ENCODE data around the gene PZP. TPM values are rescaled to one million over a fixed set of nuclear protein-coding genes. Genes with fewer than 3 reads are reported as not detected.
"Not testable (repeated sequence)": the region's sequence is repeated elsewhere in the genome, so short reads cannot be mapped to it uniquely, and the experiment has no call there.

PZP gene
- total RNA-seq, 4 donors from 2014 or later: not detected

- no peaks in the 10 kb centered on the region for H3K4me1 ChIP-seq
- intact Hi-C loops (cut with DNase I): no loop called here
- no peak for DNase-seq
- no peak overlapping the region for H3K27ac ChIP-seq
- no peaks in the 10 kb centered on the region for H3K27me3 ChIP-seq
- H3K9me3 ChIP-seq: no peaks in the 10 kb centered on the region
- no peak overlapping the region for H3K4me3 ChIP-seq (replicated peaks in 1 of 3)
- no peaks in the 10 kb centered on the region for H3K36me3 ChIP-seq
- TF ChIP-seq POLR2A (IDR thresholded peaks at IDR 0.05) (no peak), CTCF (IDR thresholded peaks at IDR 0.05) (no peak)
Measured at GRCh38 chr12:9198012-9198411, 10.2 kb downstream of the PZP start.

GRCh38 chr12:9184276-9184675 is 23.9 kb downstream of the PZP start:
- Histone ChIP-seq H3K4me3 (replicated peaks in 1 of 3) (no peak overlapping the region), H3K9me3 (no peaks in the 10 kb centered on the region), H3K27me3 (no peaks in the 10 kb centered on the region), H3K36me3 (no peaks in the 10 kb centered on the region), H3K27ac (no peak overlapping the region), H3K4me1 (no peaks in the 10 kb centered on the region)
- 86 to 89% methylated on average over 1 to 3 of the region's 3 CpGs for WGBS, 2 donors
- no peak for TF ChIP-seq POLR2A (IDR thresholded peaks at IDR 0.05)
- no peak for TF ChIP-seq CTCF (IDR thresholded peaks at IDR 0.05)
- no peak for DNase-seq
- intact Hi-C loops (cut with DNase I): no loop called here

- Histone ChIP-seq H3K36me3 (no peaks in the 10 kb centered on the region), H3K27me3 (no peaks in the 10 kb centered on the region), H3K27ac (no peak overlapping the region), H3K4me3 (replicated peaks in 1 of 3) (no peak overlapping the region), H3K4me1 (no peaks in the 10 kb centered on the region), H3K9me3 (no peaks in the 10 kb centered on the region)
- DNase-seq: no peak
- TF ChIP-seq CTCF (IDR thresholded peaks at IDR 0.05) (no peak), POLR2A (IDR thresholded peaks at IDR 0.05) (no peak)
- WGBS, 2 donors: 74 to 91% methylated on average over 4 of the region's 4 CpGs
- intact Hi-C loops (cut with DNase I): no loop called here
Measured at GRCh38 chr12:9180810-9181209, 27.4 kb downstream of the PZP start.

GRCh38 chr12:9179781-9180180 is 28.4 kb downstream of the PZP start:
- Histone ChIP-seq H3K36me3 (no peaks in the 10 kb centered on the region), H3K27me3 (no peaks in the 10 kb centered on the region), H3K4me1 (no peaks in the 10 kb centered on the region), H3K27ac (no peak overlapping the region), H3K4me3 (replicated peaks in 1 of 3) (no peak overlapping the region), H3K9me3 (no peaks in the 10 kb centered on the region)
- 96 to 98% methylated on average over 3 of the region's 3 CpGs for WGBS, 2 donors
- DNase-seq: no peak
- no peak for TF ChIP-seq CTCF (IDR thresholded peaks at IDR 0.05)
- intact Hi-C loops (cut with DNase I): no loop called here

GRCh38 chr12:9169979-9170634 is 38.1 kb downstream of the PZP start:
- Histone ChIP-seq H3K9me3 (no peaks in the 10 kb centered on the region), H3K36me3 (no peaks in the 10 kb centered on the region), H3K4me3 (replicated peaks in 1 of 3) (no peak overlapping the region), H3K27ac (no peak overlapping the region), H3K4me1 (no peaks in the 10 kb centered on the region), H3K27me3 (no peaks in the 10 kb centered on the region)
- WGBS, 2 donors: 57 to 71% methylated on average over 11 of the region's 11 CpGs
- DNase-seq: no peak
- TF ChIP-seq CTCF (IDR thresholded peaks at IDR 0.05) (no peak), POLR2A (IDR thresholded peaks at IDR 0.05) (no peak)
- intact Hi-C loops (cut with DNase I): no loop called here

GRCh38 chr12:9167345-9167744 is 40.9 kb downstream of the PZP start:
- 60 to 75% methylated on average over 5 of the region's 5 CpGs for whole genome bisulfite sequencing, 2 donors
- H3K4me1 ChIP-seq; H3K9me3 ChIP-seq; H3K4me3 ChIP-seq (replicated peaks in 1 of 3); H3K36me3 ChIP-seq; H3K27ac ChIP-seq; DNase-seq; H3K27me3 ChIP-seq; intact Hi-C loops (cut with DNase I): not testable (repeated sequence)
